GM19372 (cell line): Measurements from ENCODE around the gene R3HDML.

Experiments
- ATAC-seq: cut with Tn5 transposase; IDR thresholded peaks from one replicate; pipeline ENCODE4 v1.9.1; 2021; ENCODE audit warnings: mild to moderate bottlenecking, low read depth, moderate library complexity; ENCODE audit not compliant: unreplicated experiment

Gene R3HDML

GRCh38 chr20:44358776-44359175 is 21.9 kb downstream of the R3HDML start:
- no peak for ATAC-seq

- ATAC-seq, result no peak
These were observed 23.4 kb downstream of the R3HDML start for GRCh38 chr20:44360221-44360620.

- no peak for ATAC-seq
These were observed 24.2 kb downstream of the R3HDML start for GRCh38 chr20:44361021-44361420.

- no peak for ATAC-seq
These were observed 25.7 kb downstream of the R3HDML start for GRCh38 chr20:44362466-44362940.

GRCh38 chr20:44364068-44364467 is 27.2 kb downstream of the R3HDML start:
- no peak for ATAC-seq

- no peak for ATAC-seq
These were observed 27.9 kb downstream of the R3HDML start for GRCh38 chr20:44364780-44365179.

GRCh38 chr20:44367746-44368145 is 30.9 kb downstream of the R3HDML start:
- ATAC-seq, result no peak

GRCh38 chr20:44370639-44371218 is 33.9 kb downstream of the R3HDML start:
- no peak for ATAC-seq

- no peak for ATAC-seq
These were observed 45.8 kb downstream of the R3HDML start for GRCh38 chr20:44382641-44383040.

GRCh38 chr20:44384423-44385027 is 47.7 kb downstream of the R3HDML start:
- no peak for ATAC-seq

- ATAC-seq, result no peak
These were observed 51.7 kb downstream of the R3HDML start for GRCh38 chr20:44388466-44389023.

- ATAC-seq, result no peak
These were observed 53.0 kb downstream of the R3HDML start for GRCh38 chr20:44389871-44390270.

GRCh38 chr20:44390280-44390679 is 53.4 kb downstream of the R3HDML start:
- no peak for ATAC-seq

- no peak for ATAC-seq
These were observed 55.4 kb downstream of the R3HDML start for GRCh38 chr20:44392088-44392775.

- ATAC-seq, result no peak
These were observed 56.1 kb downstream of the R3HDML start for GRCh38 chr20:44392776-44393607.

GRCh38 chr20:44393608-44394451 is 57.0 kb downstream of the R3HDML start:
- no peak for ATAC-seq

- no peak for ATAC-seq
These were observed 57.5 kb downstream of the R3HDML start for GRCh38 chr20:44394452-44394701.

- no peak for ATAC-seq
These were observed 58.0 kb downstream of the R3HDML start for GRCh38 chr20:44394702-44395460.
